HCT116 (cell line): ENCODE results near the gene NKIRAS2. TPM values are rescaled to one million over a fixed set of nuclear protein-coding genes. Genes with fewer than 3 reads are reported as not detected.
A peak's percentile ranks its signal among the peaks of the same experiment; 100 is the strongest.

Experiments used
- ATAC-seq: fragments of 200-7000 bp; cut with Tn5 transposase; 2 replicates; pipeline ENCODE4 v1.9.1; 2020; ENCODE audit warnings: mild to moderate bottlenecking, moderate library complexity
- BruUV-seq: library from RNA; stranded (reverse); fragments of 400-500 nt; replicated peaks from 2 replicates; lab custom pipeline; 2021; lab: Mats Ljungman, UMichigan
- CTCF ChIA-PET: fragments of 300-600 bp; sonication (Branson Sonifier 250); formaldehyde crosslinking; loops from one replicate; lab custom pipeline; 2021; ENCODE audit warnings: antibody characterized with exemption; lab: Charles Lee
- POLR2A ChIA-PET: fragments of 300-600, 350-600 bp; sonication (Branson Sonifier 250); formaldehyde crosslinking; loops from one replicate; lab custom pipeline; 2021; ENCODE audit warnings: antibody characterized with exemption; lab: Charles Lee
- RAD21 ChIA-PET, 2 experiments: fragments of 300-600 bp; sonication (Branson Sonifier 250); formaldehyde crosslinking; loops; one replicate each; lab custom pipeline; 2023; ENCODE audit warnings: low total read pairs in 2 of 2; ENCODE audit not compliant: uncharacterized antibody in 2 of 2, unreplicated experiment in 2 of 2, low non-redundant PET in 1 of 2; lab: Charles Lee
- DNase-seq: peaks from one replicate; pipeline ENCODE4 v3.0.0-alpha.2; 2010; ENCODE audit warnings: low read depth, low spot score
- H2AFZ ChIP-seq: fragments of 200-600 bp; shearing (Covaris generic), sonication (generic); 2 replicates; pipeline ENCODE4 v1.6.1; 2017; ENCODE audit warnings: low read depth, mixed run types, mixed read lengths, antibody characterized with exemption, low read length; ENCODE audit not compliant: poor library complexity, severe bottlenecking
- H3K27ac ChIP-seq: 2 replicates; pipeline ENCODE4 v1.5.1; 2012; ENCODE audit warnings: low read depth, low read length
- H3K27me3 ChIP-seq: fragments of 200-600 bp; sonication (generic); 2 replicates; pipeline ENCODE4 v1.6.1; 2016; ENCODE audit warnings: mixed run types, low read length, mixed read lengths; ENCODE audit not compliant: insufficient read depth
- H3K36me3 ChIP-seq, 2 experiments: fragments of 200-500 bp in 1 of 2; fragments of 200-600 bp in 1 of 2; sonication (Bioruptor generic) in 1 of 2; sonication (generic) in 1 of 2; 2 replicates each; pipeline versions ENCODE4 v1.5.1 to v1.6.1; 2014 to 2016; ENCODE audit warnings: low read length in 2 of 2, inconsistent platforms in 1 of 2, mixed read lengths in 1 of 2, mixed run types in 1 of 2; ENCODE audit not compliant: insufficient read depth in 2 of 2, control insufficient read depth in 1 of 2
- H3K4me1 ChIP-seq, 2 experiments: fragments of 200-600 bp in 1 of 2; sonication (generic) in 1 of 2; 2 replicates each; pipeline versions ENCODE4 v1.5.1 to v1.6.1; 2012 to 2017; ENCODE audit warnings: low read length in 2 of 2, inconsistent platforms in 1 of 2, mild to moderate bottlenecking in 1 of 2, mixed read lengths in 1 of 2, mixed run types in 1 of 2, moderate library complexity in 1 of 2; ENCODE audit not compliant: insufficient read depth in 2 of 2, control insufficient read depth in 1 of 2
- H3K4me2 ChIP-seq: fragments of 200-600 bp; sonication (generic); 2 replicates; pipeline ENCODE4 v1.6.1; 2017; ENCODE audit warnings: mixed run types, low read length, mixed read lengths
- H3K4me3 ChIP-seq, 2 experiments: fragments of 200-600 bp in 1 of 2; sonication (generic) in 1 of 2; replicated peaks in 1 of 2; 2 replicates each; pipeline ENCODE4 v1.5.1; 2011 to 2016; ENCODE audit warnings: low read length in 2 of 2, control low read depth in 1 of 2, low read depth in 1 of 2, mild to moderate bottlenecking in 1 of 2, mixed read lengths in 1 of 2, mixed run types in 1 of 2
- H3K79me2 ChIP-seq: fragments of 200-600 bp; sonication (generic); 2 replicates; pipeline ENCODE4 v1.6.1; 2017; ENCODE audit warnings: mild to moderate bottlenecking, mixed run types, low read length, moderate library complexity, mixed read lengths; ENCODE audit not compliant: insufficient read depth
- H3K9ac ChIP-seq: fragments of 200-600 bp; sonication (generic); 2 replicates; pipeline ENCODE4 v1.6.1; 2016; ENCODE audit warnings: low read length, mixed read lengths
- H3K9me2 ChIP-seq: fragments of 200-600 bp; sonication (generic), shearing (Covaris generic); 2 replicates; pipeline ENCODE4 v1.6.1; 2017; ENCODE audit warnings: mixed run types, mild to moderate bottlenecking, moderate library complexity; ENCODE audit not compliant: insufficient read depth
- H3K9me3 ChIP-seq, 2 experiments: fragments of 200-500 bp in 1 of 2; fragments of 200-600 bp in 1 of 2; sonication (Bioruptor generic) in 1 of 2; sonication (generic) in 1 of 2; 2 replicates each; pipeline ENCODE4 v1.6.1; 2014 to 2017; ENCODE audit warnings: low read length in 2 of 2, mixed read lengths in 2 of 2, inconsistent platforms in 1 of 2, low read depth in 1 of 2, mild to moderate bottlenecking in 1 of 2, mixed run types in 1 of 2, moderate library complexity in 1 of 2; ENCODE audit not compliant: control insufficient read depth in 1 of 2, insufficient read depth in 1 of 2
- H4K20me1 ChIP-seq: fragments of 200-600 bp; sonication (generic), shearing (Covaris generic); 2 replicates; pipeline ENCODE4 v1.6.1; 2017; ENCODE audit warnings: mixed run types, mild to moderate bottlenecking, moderate library complexity; ENCODE audit not compliant: insufficient read depth
- CEBPB ChIP-seq: IDR thresholded peaks from 2 replicates; pipeline ENCODE4 v1.6.1; 2012; ENCODE audit warnings: low read depth
- CTCF ChIP-seq, 3 experiments: fragments of 200-600 bp in 1 of 3; sonication (generic) in 1 of 3; IDR thresholded peaks in 2 of 3; conservative IDR thresholded peaks in 1 of 3; 2 replicates each; pipeline ENCODE4 v1.5.1; 2012 to 2017; ENCODE audit warnings: low read depth in 2 of 3, low read length in 2 of 3, antibody characterized with exemption in 1 of 3, borderline replicate concordance in 1 of 3, control low read depth in 1 of 3, mild to moderate bottlenecking in 1 of 3, mixed read lengths in 1 of 3, mixed run types in 1 of 3, moderate library complexity in 1 of 3; ENCODE audit not compliant: insufficient read depth in 1 of 3
- EZH2phosphoT487 ChIP-seq: fragments of 200-600 bp; IDR thresholded peaks from 2 replicates; pipeline ENCODE4 v1.6.1; 2018; ENCODE audit warnings: antibody characterized with exemption, borderline replicate concordance
- FOSL1 ChIP-seq: IDR thresholded peaks from 2 replicates; pipeline ENCODE4 v1.6.1; 2012; ENCODE audit warnings: low read depth
- JUND ChIP-seq: IDR thresholded peaks from 2 replicates; pipeline ENCODE4 v1.6.1; 2012
- POLR2A ChIP-seq: IDR thresholded peaks from 2 replicates; pipeline ENCODE4 v1.7.0; 2011; ENCODE audit warnings: borderline replicate concordance; ENCODE audit not compliant: insufficient read depth, insufficient read length; ENCODE audit errors: extremely low read depth
- POLR2AphosphoS5 ChIP-seq: IDR thresholded peaks from 2 replicates; pipeline ENCODE4 v1.6.1; 2011; ENCODE audit warnings: mild to moderate bottlenecking, low read depth, low read length, moderate library complexity
- SRF ChIP-seq: IDR thresholded peaks from 2 replicates; pipeline ENCODE4 v1.6.1; 2012; ENCODE audit warnings: low read depth
- YY1 ChIP-seq: IDR thresholded peaks from 2 replicates; pipeline ENCODE4 v1.6.1; 2011; ENCODE audit warnings: low read length, low read depth, moderate library complexity, mild to moderate bottlenecking; ENCODE audit not compliant: insufficient replicate concordance; ENCODE audit errors: extremely low read depth
- ZBTB33 ChIP-seq: IDR thresholded peaks from 2 replicates; pipeline ENCODE4 v1.6.1; 2011; ENCODE audit warnings: mild to moderate bottlenecking, low read length, moderate library complexity; ENCODE audit not compliant: insufficient replicate concordance; ENCODE audit errors: extremely low read depth
- ZNF274 ChIP-seq: fragments of 200-500 bp; sonication (Bioruptor generic); IDR thresholded peaks from 2 replicates; pipeline ENCODE4 v1.6.1; 2014; ENCODE audit warnings: mild to moderate bottlenecking, low read depth, low read length, inconsistent platforms
- intact Hi-C: fragments of 100-400 bp; cut with micrococcal nuclease; formaldehyde crosslinking; loops from 2 replicates; pipeline ENCODE4 v1.10.0; 2022
- total RNA-seq: library from RNA; stranded (reverse); gene quantifications from one replicate; pipeline ENCODE4 v1.2.1, GENCODE V29; 2021; ENCODE audit not compliant: unreplicated experiment
- TF ChIP-seq, protein P1 (sequence below): IDR thresholded peaks from 2 replicates; pipeline ENCODE4 v1.6.1; 2012

The NKIRAS2 gene
- total RNA-seq, 1 experiment from 2014 or later: 26.4 TPM

- peak overlapping the region; percentile 51 for H3K9ac ChIP-seq
- H3K27me3 ChIP-seq: peaks cover 11% of the 10 kb centered on the region; the same call in 1 of the 2 replicates
- DNase-seq (no peak), ATAC-seq (no peak)
- no peaks in the 10 kb centered on the region for H4K20me1 ChIP-seq
- CTCF ChIA-PET: interaction anchor here (1.2 kb wide), 1 partner anchor 15 kb away, joined by 3 read pairs; no protein-coding TSS in a partner anchor
- peak overlapping the region; percentile 60 for H2AFZ ChIP-seq
- H3K9me3 ChIP-seq: no peaks in the 10 kb centered on the region
- no peak for TF ChIP-seq JUND
- TF ChIP-seq, all 23 proteins: peak for 0
- H3K9me2 ChIP-seq: no peaks in the 10 kb centered on the region
- H3K4me3 ChIP-seq: peak overlapping the region; percentile 63 to 76
- H3K4me1 ChIP-seq: peaks cover 17 to 35% of the 10 kb centered on the region in 2 experiments
- no TSS peak for BruUV-seq
- H3K4me2 ChIP-seq: peak overlapping the region; percentile 94
- RAD21 ChIA-PET: no interaction called here
- H3K36me3 ChIP-seq: no peaks in the 10 kb centered on the region
- POLR2A ChIA-PET: interaction anchor here (0.9 kb wide), 1 partner anchor 31 kb away, joined by 3 read pairs; the partner anchor contains the start of gene NKIRAS2
- intact Hi-C loops: no loop called here
- H3K27ac ChIP-seq: no peak overlapping the region
- no peaks in the 10 kb centered on the region for H3K79me2 ChIP-seq
Observed at GRCh38 chr17:42051013-42051400, 31.1 kb downstream of the NKIRAS2 start.

- no peaks in the 10 kb centered on the region for H3K9me2 ChIP-seq
- DNase-seq (no peak), ATAC-seq (no peak)
- intact Hi-C loops: no loop called here
- no peaks in the 10 kb centered on the region for H4K20me1 ChIP-seq
- H3K27ac ChIP-seq: no peak overlapping the region
- peak overlapping the region in 1 of 2 experiments; percentile 76; a peak in 1 of 4 replicates for H3K4me3 ChIP-seq
- H3K4me1 ChIP-seq: peaks cover 19 to 38% of the 10 kb centered on the region in 2 experiments
- H2AFZ ChIP-seq: no peak overlapping the region
- no TSS peak for BruUV-seq
- H3K79me2 ChIP-seq: no peaks in the 10 kb centered on the region
- H3K4me2 ChIP-seq: peak overlapping the region; percentile 94
- peaks cover 11% of the 10 kb centered on the region; the same call in 1 of the 2 replicates for H3K27me3 ChIP-seq
- POLR2A ChIA-PET: interaction anchor here (0.9 kb wide), 1 partner anchor 32 kb away, joined by 3 read pairs; the partner anchor contains the start of gene NKIRAS2
- RAD21 ChIA-PET: no interaction called here
- H3K9ac ChIP-seq: no peak overlapping the region
- TF ChIP-seq CTCF (IDR thresholded peaks at IDR 0.05 in 2 of 3, conservative IDR thresholded peaks at IDR 0.05 in 1 of 3; ENCODE audit: borderline replicate concordance in 1 of 3, insufficient read depth in 1 of 3, low read depth in 2 of 3, low read length in 2 of 3) (no peak), YY1 (no peak), ZNF274 (no peak), POLR2A (no peak), FOSL1 (no peak), EZH2phosphoT487 (no peak), SRF (no peak), ZBTB33 (no peak), POLR2AphosphoS5 (no peak), CEBPB (no peak)
- TF ChIP-seq, protein P1, sequence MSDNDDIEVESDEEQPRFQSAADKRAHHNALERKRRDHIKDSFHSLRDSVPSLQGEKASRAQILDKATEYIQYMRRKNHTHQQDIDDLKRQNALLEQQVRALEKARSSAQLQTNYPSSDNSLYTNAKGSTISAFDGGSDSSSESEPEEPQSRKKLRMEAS: no peak
- no peaks in the 10 kb centered on the region for H3K36me3 ChIP-seq
- no peaks in the 10 kb centered on the region for H3K9me3 ChIP-seq
- CTCF ChIA-PET: interaction anchor here (1.2 kb wide), 1 partner anchor 14 kb away, joined by 3 read pairs; no protein-coding TSS in a partner anchor
Observed at GRCh38 chr17:42051645-42052044, 31.8 kb downstream of the NKIRAS2 start.
